OCI-LY7 (cell line): ENCODE measurements around the gene ACER1.

Experiments used
- CTCF ChIP-seq: fragments of 200-600 bp; sonication (generic); conservative IDR thresholded peaks from 2 replicates; pipeline ENCODE4 v1.5.1; 2014; ENCODE audit warnings: mild to moderate bottlenecking, antibody characterized with exemption, low read length, moderate library complexity, mixed read lengths
- EZH2phosphoT487 ChIP-seq: fragments of 200-600 bp; sonication (generic); IDR thresholded peaks from 2 replicates; pipeline ENCODE4 v1.6.1; 2018; ENCODE audit warnings: low read depth, borderline replicate concordance, mild to moderate bottlenecking, mixed run types, antibody characterized with exemption, low read length, moderate library complexity, mixed read lengths

- TF ChIP-seq EZH2phosphoT487 = no peak
- no peak for TF ChIP-seq CTCF
Measured at GRCh38 chr19:6276447-6276846, 57.0 kb downstream of the ACER1 start.
